Panc1 (cell line): ENCODE measurements around the gene NEIL3.

Source experiments
- POLR2AphosphoS5 ChIP-seq: IDR thresholded peaks from 2 replicates; pipeline ENCODE4 v1.6.1; 2012; ENCODE audit warnings: mild to moderate bottlenecking, low read depth, low read length, moderate library complexity
- SIN3A ChIP-seq: IDR thresholded peaks from 2 replicates; pipeline ENCODE4 v1.6.1; 2012; ENCODE audit warnings: low read depth, mild to moderate bottlenecking, low read length, moderate library complexity, borderline replicate concordance; ENCODE audit not compliant: insufficient read depth
- TCF7L2 ChIP-seq: IDR thresholded peaks from 2 replicates; pipeline ENCODE4 v1.6.1; 2011; ENCODE audit warnings: mild to moderate bottlenecking, low read depth, low read length, inconsistent platforms
- TF ChIP-seq, protein P1 (sequence below), 2 experiments: IDR thresholded peaks; 2 replicates each; pipeline ENCODE4 v1.6.1; 2011 to 2012; ENCODE audit warnings: low read depth in 2 of 2, control low read depth in 1 of 2, low read length in 1 of 2, mild to moderate bottlenecking in 1 of 2, moderate library complexity in 1 of 2; ENCODE audit not compliant: insufficient read depth in 1 of 2
- TF ChIP-seq, protein P2 (sequence below): fragments of 450-650 bp; IDR thresholded peaks from 2 replicates; pipeline ENCODE4 v1.5.1; 2017; ENCODE audit warnings: mild to moderate bottlenecking

DNA sequence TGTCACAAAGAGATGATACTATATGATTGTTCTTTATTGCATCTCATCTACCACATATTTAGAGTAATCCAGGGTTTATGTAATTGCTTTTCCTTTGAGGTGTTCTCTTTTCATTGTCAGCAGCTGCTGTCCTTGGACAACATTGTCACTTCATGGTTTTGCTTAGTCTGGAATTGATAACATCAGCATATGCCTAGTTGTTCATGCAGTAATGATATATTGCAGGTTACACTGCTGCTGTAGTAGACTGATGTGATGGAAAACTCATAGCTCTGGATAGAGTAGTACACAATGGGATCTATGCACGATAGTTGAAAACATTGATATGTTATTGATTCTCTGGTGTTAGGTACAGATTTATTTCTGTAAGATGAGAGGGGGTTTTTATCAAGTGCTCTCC, 13.7 kb downstream of the NEIL3 start:
- TF ChIP-seq, protein P1, sequence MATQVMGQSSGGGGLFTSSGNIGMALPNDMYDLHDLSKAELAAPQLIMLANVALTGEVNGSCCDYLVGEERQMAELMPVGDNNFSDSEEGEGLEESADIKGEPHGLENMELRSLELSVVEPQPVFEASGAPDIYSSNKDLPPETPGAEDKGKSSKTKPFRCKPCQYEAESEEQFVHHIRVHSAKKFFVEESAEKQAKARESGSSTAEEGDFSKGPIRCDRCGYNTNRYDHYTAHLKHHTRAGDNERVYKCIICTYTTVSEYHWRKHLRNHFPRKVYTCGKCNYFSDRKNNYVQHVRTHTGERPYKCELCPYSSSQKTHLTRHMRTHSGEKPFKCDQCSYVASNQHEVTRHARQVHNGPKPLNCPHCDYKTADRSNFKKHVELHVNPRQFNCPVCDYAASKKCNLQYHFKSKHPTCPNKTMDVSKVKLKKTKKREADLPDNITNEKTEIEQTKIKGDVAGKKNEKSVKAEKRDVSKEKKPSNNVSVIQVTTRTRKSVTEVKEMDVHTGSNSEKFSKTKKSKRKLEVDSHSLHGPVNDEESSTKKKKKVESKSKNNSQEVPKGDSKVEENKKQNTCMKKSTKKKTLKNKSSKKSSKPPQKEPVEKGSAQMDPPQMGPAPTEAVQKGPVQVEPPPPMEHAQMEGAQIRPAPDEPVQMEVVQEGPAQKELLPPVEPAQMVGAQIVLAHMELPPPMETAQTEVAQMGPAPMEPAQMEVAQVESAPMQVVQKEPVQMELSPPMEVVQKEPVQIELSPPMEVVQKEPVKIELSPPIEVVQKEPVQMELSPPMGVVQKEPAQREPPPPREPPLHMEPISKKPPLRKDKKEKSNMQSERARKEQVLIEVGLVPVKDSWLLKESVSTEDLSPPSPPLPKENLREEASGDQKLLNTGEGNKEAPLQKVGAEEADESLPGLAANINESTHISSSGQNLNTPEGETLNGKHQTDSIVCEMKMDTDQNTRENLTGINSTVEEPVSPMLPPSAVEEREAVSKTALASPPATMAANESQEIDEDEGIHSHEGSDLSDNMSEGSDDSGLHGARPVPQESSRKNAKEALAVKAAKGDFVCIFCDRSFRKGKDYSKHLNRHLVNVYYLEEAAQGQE (IDR thresholded peaks at IDR 0.05; ENCODE audit: insufficient read depth in 1 of 2, low read depth in 2 of 2, low read length in 1 of 2), result no peak
- TF ChIP-seq, protein P2, sequence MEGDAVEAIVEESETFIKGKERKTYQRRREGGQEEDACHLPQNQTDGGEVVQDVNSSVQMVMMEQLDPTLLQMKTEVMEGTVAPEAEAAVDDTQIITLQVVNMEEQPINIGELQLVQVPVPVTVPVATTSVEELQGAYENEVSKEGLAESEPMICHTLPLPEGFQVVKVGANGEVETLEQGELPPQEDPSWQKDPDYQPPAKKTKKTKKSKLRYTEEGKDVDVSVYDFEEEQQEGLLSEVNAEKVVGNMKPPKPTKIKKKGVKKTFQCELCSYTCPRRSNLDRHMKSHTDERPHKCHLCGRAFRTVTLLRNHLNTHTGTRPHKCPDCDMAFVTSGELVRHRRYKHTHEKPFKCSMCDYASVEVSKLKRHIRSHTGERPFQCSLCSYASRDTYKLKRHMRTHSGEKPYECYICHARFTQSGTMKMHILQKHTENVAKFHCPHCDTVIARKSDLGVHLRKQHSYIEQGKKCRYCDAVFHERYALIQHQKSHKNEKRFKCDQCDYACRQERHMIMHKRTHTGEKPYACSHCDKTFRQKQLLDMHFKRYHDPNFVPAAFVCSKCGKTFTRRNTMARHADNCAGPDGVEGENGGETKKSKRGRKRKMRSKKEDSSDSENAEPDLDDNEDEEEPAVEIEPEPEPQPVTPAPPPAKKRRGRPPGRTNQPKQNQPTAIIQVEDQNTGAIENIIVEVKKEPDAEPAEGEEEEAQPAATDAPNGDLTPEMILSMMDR, result no peak
- TF ChIP-seq POLR2AphosphoS5 (no peak), SIN3A (no peak), TCF7L2 (no peak)
